NCI-H446 treated with DMSO at 0.1 percent for 48 hours (cell line): ENCODE measurements around the gene UGT1A10.

Experiments
- DNase-seq: peaks from one replicate; lab custom pipeline; 2025; lab: John Stamatoyannopoulos, UW

UGT1A10 gene

DNA sequence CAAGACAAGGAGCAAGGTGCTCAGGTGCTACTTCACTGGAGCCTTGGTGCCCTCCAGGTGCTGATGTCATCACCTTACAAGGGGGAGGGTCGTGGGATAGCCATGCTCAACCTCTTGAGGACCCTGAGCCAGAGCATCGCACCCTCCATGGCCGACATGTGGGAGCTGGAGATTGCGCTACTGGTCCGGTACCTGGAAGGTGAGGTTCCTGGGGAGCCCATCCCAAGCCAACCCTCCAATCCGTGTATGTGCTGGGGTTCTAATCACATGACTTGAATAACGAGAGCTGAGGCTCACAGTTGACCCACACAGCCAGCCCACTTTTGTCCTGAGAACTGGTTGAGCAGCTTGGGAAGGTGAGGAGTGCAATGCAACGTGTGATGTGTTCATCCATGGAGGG is 167.7 kb downstream of the UGT1A10 start:
- no peak for DNase-seq

- DNase-seq: no peak
Observed at GRCh38 chr2:233807215-233807865, 171.1 kb downstream of the UGT1A10 start.

DNA sequence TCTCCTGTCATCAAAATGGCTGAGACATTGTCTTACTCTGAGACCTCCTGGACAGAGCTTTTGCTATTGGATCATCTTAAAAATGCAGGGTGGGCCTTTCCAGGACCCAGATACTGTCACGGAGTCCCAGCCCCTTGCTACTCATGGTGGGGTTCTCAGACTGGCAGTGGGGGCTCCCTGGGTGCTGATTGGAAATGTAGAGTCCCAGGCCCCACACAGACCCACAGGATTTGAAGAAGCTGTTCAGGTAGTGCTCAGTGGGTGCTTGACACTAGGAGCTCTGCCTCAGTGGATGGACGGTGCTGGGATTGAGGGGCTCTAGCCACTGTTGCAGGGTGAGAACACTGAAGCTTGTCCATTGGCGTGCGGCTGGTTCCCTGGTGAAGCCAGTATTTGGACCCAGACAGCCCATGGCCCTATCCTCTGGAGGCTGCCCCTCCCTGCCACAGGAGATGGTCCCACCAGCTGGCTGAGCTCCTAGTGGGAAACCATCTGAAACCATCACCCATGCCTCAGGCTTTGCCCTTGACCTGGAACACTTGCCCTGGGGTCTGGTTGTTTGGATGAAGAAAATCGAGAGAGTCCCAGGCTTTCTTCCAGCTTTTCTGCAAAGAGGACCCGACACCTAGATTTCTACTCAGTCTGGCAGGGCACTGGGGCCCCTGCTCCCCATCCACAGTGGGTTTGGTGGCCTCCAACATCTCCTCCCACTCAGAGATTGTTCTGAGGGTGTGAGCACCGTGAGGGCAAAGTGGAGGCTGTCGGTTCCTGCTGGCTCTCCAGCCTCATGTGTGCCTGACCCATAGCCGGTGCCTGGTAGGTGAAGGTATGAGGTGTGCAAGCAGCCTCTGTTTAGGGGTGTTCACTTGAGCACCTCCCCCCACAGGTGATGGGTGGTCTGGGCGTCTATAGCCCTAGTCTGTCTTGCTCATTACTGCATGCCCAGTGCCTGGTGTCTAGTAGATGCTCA is 172.0 kb downstream of the UGT1A10 start:
- no peak for DNase-seq

- DNase-seq: no peak
Observed at GRCh38 chr2:233810385-233810784, 174.1 kb downstream of the UGT1A10 start.

DNA sequence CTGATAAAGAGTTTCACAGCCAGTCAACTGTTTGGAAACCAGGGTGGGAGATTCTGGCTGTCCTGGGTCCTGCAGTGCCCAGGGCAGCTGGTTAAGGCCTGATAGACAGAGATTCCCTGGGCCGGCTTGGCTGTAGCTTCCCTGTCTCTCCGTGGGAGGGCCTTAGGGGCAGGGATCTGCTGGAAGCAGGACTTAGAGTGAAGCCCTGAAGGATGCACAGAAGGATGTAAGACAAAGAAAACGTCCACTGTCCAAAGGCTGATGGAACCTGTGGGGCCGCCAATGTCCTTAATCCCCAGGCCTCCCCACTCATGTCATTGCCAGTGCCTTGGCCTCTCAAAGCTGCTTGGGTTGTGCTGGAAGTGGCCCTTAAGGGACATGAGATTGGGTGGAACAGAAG is 174.8 kb downstream of the UGT1A10 start:
- DNase-seq: no peak

- no peak for DNase-seq
Observed at GRCh38 chr2:233811732-233812131, 175.5 kb downstream of the UGT1A10 start.

- no peak for DNase-seq
Observed at GRCh38 chr2:233813236-233814055, 177.2 kb downstream of the UGT1A10 start.

GRCh38 chr2:233814056-233814835 is 178.0 kb downstream of the UGT1A10 start:
- DNase-seq: no peak

DNA sequence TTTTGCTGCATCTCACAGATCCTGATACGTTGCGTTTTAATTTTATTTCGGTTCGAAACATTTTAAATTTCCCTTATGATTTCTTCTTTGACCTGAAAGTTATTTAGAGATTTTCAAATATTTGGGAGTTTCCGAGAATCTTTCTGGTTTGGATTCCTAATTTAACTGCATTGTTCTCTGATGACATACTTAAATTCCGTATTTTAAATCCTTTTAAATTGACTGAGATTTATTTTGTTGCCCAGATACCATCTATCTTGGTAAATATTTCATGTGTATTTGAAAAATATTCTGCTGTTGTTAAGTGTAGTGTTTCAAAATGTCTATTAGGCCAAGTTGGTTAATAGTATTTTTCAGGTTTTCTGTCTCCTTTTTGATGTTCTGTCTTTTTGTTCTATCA is 179.6 kb downstream of the UGT1A10 start:
- no peak for DNase-seq

DNA sequence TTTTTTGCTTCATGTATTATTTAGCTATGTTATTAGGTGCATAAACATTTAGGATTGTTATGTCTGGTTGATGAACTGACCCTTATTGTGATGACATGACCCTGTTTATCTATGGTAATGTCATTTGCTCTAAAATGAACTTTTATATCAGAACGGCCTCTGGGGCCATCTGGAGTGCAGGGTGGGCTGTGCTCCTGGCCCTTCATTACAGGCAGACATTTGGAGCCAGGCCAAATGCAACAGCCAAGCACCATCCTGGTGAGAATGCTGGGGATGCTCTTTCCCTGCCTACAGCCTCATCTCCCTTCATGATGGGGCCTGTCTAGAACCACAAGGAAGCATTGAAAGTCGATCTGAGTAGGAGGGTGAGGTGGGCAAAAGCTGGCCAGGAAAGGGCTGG is 180.1 kb downstream of the UGT1A10 start:
- no peak for DNase-seq

DNA sequence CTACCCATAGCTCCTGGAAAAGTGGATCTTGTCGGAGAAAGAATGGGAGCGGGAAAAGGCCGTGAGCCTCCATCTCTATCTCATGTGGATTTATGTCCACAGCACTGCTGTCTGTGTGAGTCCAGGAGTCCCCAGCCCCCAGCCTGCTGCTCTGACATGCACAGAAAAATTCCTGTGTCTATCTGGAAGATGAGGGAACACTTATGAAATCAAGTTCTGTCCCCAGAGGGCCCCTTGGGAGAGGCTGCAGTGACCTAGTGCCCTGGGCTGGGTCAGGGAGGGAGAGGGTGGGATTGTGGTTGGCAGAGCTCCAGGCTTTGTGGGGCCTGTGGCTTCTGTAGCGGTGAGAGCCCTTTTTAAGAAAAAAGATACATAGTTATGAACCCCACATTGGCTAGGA is 180.5 kb downstream of the UGT1A10 start:
- no peak for DNase-seq

- no peak for DNase-seq
Observed at GRCh38 chr2:233817361-233817911, 181.2 kb downstream of the UGT1A10 start.

DNA sequence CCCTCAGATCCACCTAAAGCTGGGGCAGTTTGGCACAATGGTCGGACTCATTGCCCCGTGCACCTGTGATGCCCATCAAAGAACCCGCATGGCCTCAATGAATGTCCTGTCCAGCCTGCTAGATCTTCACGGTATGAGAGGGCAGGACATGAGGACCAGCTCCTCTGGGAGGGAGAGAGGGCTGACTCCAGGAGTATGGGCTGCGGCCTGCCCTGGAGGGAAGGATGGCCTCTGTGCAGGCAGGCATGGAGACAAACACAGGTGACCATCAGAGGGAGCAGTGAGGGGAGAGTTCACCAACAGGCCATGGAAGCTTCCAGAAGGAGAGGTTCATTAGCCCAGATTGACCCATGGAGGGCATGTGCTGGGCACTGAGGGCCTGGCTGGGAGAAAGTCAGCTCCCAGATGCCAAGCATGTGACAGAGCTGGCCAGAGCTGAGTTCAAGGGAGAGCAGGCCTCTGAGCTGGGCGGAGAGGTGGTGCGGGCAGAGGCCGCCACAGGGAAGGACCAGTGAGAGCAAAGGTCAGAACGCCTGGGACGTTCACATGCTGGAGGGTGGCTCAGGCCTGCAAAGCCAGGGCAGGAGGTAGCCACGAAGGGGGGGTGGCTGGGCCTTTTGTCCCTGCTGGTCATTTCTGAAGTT is 181.9 kb downstream of the UGT1A10 start:
- DNase-seq: no peak

GRCh38 chr2:233818639-233819621 is 182.7 kb downstream of the UGT1A10 start:
- no peak for DNase-seq

- no peak for DNase-seq
Observed at GRCh38 chr2:233819884-233820773, 183.9 kb downstream of the UGT1A10 start.

DNA sequence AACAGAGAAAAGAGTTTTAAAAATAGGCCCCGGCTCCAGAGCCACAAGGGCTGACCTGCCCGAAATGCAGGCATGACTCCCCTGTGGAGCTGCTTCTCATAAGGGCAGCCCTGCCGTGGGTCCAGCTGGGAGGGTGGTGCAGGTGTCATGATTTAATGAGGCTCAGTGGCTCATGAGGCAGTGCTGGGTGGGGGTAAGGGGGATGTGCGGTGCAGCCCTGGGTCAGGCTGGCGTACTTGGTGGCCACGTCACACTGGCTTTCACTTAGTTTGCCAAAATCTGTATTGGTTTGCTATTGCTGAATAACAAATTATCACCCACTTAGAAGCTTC is 184.5 kb downstream of the UGT1A10 start:
- DNase-seq: no peak

DNA sequence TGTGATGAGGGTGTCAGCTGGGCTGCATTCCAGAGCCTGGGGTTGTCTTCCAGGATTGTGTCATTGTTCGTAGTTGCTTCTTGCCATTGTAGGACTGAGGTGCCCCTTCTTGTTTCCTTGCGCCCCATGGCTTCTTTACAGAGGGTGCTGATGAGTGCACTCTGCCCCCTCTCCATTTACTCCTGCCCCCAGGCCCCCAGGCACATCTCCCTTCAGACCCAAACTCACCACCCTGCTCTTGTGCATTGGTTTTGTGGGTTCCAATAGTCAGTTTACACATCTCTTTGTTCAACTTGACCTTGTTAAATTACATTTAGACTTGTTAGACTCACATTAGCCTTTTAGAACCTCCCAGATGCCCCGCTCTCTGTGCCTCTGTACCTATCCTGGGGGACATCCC is 184.9 kb downstream of the UGT1A10 start:
- no peak for DNase-seq

GRCh38 chr2:233821709-233822100 is 185.5 kb downstream of the UGT1A10 start:
- DNase-seq: no peak
